ENCODE results near the gene MACROD2.
"Not testable (repeated sequence)": the region's sequence is repeated elsewhere in the genome, so short reads cannot be mapped to it uniquely, and the experiment has no call there.

Gene MACROD2

GRCh38 chr20:14981486-14981885 is 986.2 kb downstream of the MACROD2 start:
- not testable (repeated sequence) for H3K36me3 ChIP-seq (ENCODE audit: control insufficient read depth, insufficient read depth, low read length); H3K27me3 ChIP-seq (ENCODE audit: control insufficient read depth, insufficient read depth, low read length, poor library complexity, severe bottlenecking); H3K27ac ChIP-seq (ENCODE audit: insufficient read depth, low read depth, low read length, poor library complexity, severe bottlenecking); H3K4me3 ChIP-seq (ENCODE audit: insufficient read depth, low read depth, low read length); H3K9me3 ChIP-seq (ENCODE audit: control insufficient read depth, low read length); H3K4me1 ChIP-seq (ENCODE audit: control insufficient read depth, insufficient read depth, low read length)
- 95 to 97% methylated on average over 2 to 3 of the region's 3 CpGs for WGBS, 2 experiments

GRCh38 chr20:14982324-14982723 is 987.0 kb downstream of the MACROD2 start:
- H3K4me1 ChIP-seq (ENCODE audit: control insufficient read depth, insufficient read depth, low read length); H3K4me3 ChIP-seq (ENCODE audit: insufficient read depth, low read depth, low read length); H3K27ac ChIP-seq (ENCODE audit: insufficient read depth, low read depth, low read length, poor library complexity, severe bottlenecking); H3K36me3 ChIP-seq (ENCODE audit: control insufficient read depth, insufficient read depth, low read length); H3K9me3 ChIP-seq (ENCODE audit: control insufficient read depth, low read length); H3K27me3 ChIP-seq (ENCODE audit: control insufficient read depth, insufficient read depth, low read length, poor library complexity, severe bottlenecking): not testable (repeated sequence)
- 92 to 96% methylated on average over 1 of the region's 1 CpG for WGBS, 2 experiments

- no peaks in the 10 kb centered on the region for H3K9me3 ChIP-seq (ENCODE audit: control insufficient read depth, low read length)
- no peaks in the 10 kb centered on the region for H3K27me3 ChIP-seq (ENCODE audit: control insufficient read depth, insufficient read depth, low read length, poor library complexity, severe bottlenecking)
- no peak overlapping the region for H3K27ac ChIP-seq (ENCODE audit: insufficient read depth, low read depth, low read length, poor library complexity, severe bottlenecking)
- H3K4me3 ChIP-seq (ENCODE audit: insufficient read depth, low read depth, low read length): no peak overlapping the region
- no peaks in the 10 kb centered on the region for H3K36me3 ChIP-seq (ENCODE audit: control insufficient read depth, insufficient read depth, low read length)
- no peaks in the 10 kb centered on the region for H3K4me1 ChIP-seq (ENCODE audit: control insufficient read depth, insufficient read depth, low read length)
- WGBS, 2 experiments: 95 to 96% methylated on average over 3 of the region's 3 CpGs
Observed at GRCh38 chr20:14984305-14984704, 989.0 kb downstream of the MACROD2 start.

- Histone ChIP-seq H3K4me1 (ENCODE audit: control insufficient read depth, insufficient read depth, low read length) (no peaks in the 10 kb centered on the region), H3K9me3 (ENCODE audit: control insufficient read depth, low read length) (no peaks in the 10 kb centered on the region), H3K27me3 (ENCODE audit: control insufficient read depth, insufficient read depth, low read length, poor library complexity, severe bottlenecking) (no peaks in the 10 kb centered on the region), H3K36me3 (ENCODE audit: control insufficient read depth, insufficient read depth, low read length) (no peaks in the 10 kb centered on the region), H3K27ac (ENCODE audit: insufficient read depth, low read depth, low read length, poor library complexity, severe bottlenecking) (no peak overlapping the region), H3K4me3 (ENCODE audit: insufficient read depth, low read depth, low read length) (no peak overlapping the region)
- 90 to 93% methylated on average over 4 of the region's 4 CpGs for WGBS, 2 experiments
Observed at GRCh38 chr20:14984768-14985622, 989.7 kb downstream of the MACROD2 start.

GRCh38 chr20:14986026-14986655 is 990.8 kb downstream of the MACROD2 start:
- Histone ChIP-seq H3K36me3 (ENCODE audit: control insufficient read depth, insufficient read depth, low read length) (no peaks in the 10 kb centered on the region), H3K4me3 (ENCODE audit: insufficient read depth, low read depth, low read length) (no peak overlapping the region), H3K27ac (ENCODE audit: insufficient read depth, low read depth, low read length, poor library complexity, severe bottlenecking) (no peak overlapping the region), H3K4me1 (ENCODE audit: control insufficient read depth, insufficient read depth, low read length) (no peaks in the 10 kb centered on the region), H3K9me3 (ENCODE audit: control insufficient read depth, low read length) (no peaks in the 10 kb centered on the region), H3K27me3 (ENCODE audit: control insufficient read depth, insufficient read depth, low read length, poor library complexity, severe bottlenecking) (no peaks in the 10 kb centered on the region)
- 93% methylated on average over 4 of the region's 4 CpGs for WGBS, 2 experiments

- Histone ChIP-seq H3K36me3 (ENCODE audit: control insufficient read depth, insufficient read depth, low read length) (no peaks in the 10 kb centered on the region), H3K4me3 (ENCODE audit: insufficient read depth, low read depth, low read length) (no peak overlapping the region), H3K27ac (ENCODE audit: insufficient read depth, low read depth, low read length, poor library complexity, severe bottlenecking) (no peak overlapping the region), H3K4me1 (ENCODE audit: control insufficient read depth, insufficient read depth, low read length) (no peaks in the 10 kb centered on the region), H3K9me3 (ENCODE audit: control insufficient read depth, low read length) (no peaks in the 10 kb centered on the region), H3K27me3 (ENCODE audit: control insufficient read depth, insufficient read depth, low read length, poor library complexity, severe bottlenecking) (no peaks in the 10 kb centered on the region)
- whole genome bisulfite sequencing, 2 experiments: 94 to 98% methylated on average over 7 of the region's 7 CpGs
Observed at GRCh38 chr20:14986656-14987055, 991.3 kb downstream of the MACROD2 start.

GRCh38 chr20:14989535-14990290 is 994.4 kb downstream of the MACROD2 start:
- 91 to 94% methylated on average over 8 of the region's 8 CpGs for WGBS, 2 experiments
- no peak overlapping the region for H3K27ac ChIP-seq (ENCODE audit: insufficient read depth, low read depth, low read length, poor library complexity, severe bottlenecking)
- H3K27me3 ChIP-seq (ENCODE audit: control insufficient read depth, insufficient read depth, low read length, poor library complexity, severe bottlenecking): no peaks in the 10 kb centered on the region
- no peak overlapping the region for H3K4me3 ChIP-seq (ENCODE audit: insufficient read depth, low read depth, low read length)
- H3K9me3 ChIP-seq (ENCODE audit: control insufficient read depth, low read length): no peaks in the 10 kb centered on the region
- no peaks in the 10 kb centered on the region for H3K36me3 ChIP-seq (ENCODE audit: control insufficient read depth, insufficient read depth, low read length)
- H3K4me1 ChIP-seq (ENCODE audit: control insufficient read depth, insufficient read depth, low read length): no peaks in the 10 kb centered on the region

- Histone ChIP-seq H3K27me3 (ENCODE audit: control insufficient read depth, insufficient read depth, low read length, poor library complexity, severe bottlenecking) (no peaks in the 10 kb centered on the region), H3K9me3 (ENCODE audit: control insufficient read depth, low read length) (no peaks in the 10 kb centered on the region), H3K36me3 (ENCODE audit: control insufficient read depth, insufficient read depth, low read length) (no peaks in the 10 kb centered on the region), H3K4me1 (ENCODE audit: control insufficient read depth, insufficient read depth, low read length) (no peaks in the 10 kb centered on the region), H3K4me3 (ENCODE audit: insufficient read depth, low read depth, low read length) (no peak overlapping the region), H3K27ac (ENCODE audit: insufficient read depth, low read depth, low read length, poor library complexity, severe bottlenecking) (no peak overlapping the region)
- 84 to 93% methylated on average over 1 of the region's 1 CpG for WGBS, 2 experiments
Observed at GRCh38 chr20:14991023-14991422, 995.7 kb downstream of the MACROD2 start.

GRCh38 chr20:14992153-14992552 is 996.8 kb downstream of the MACROD2 start:
- Histone ChIP-seq H3K27me3 (ENCODE audit: control insufficient read depth, insufficient read depth, low read length, poor library complexity, severe bottlenecking) (no peaks in the 10 kb centered on the region), H3K36me3 (ENCODE audit: control insufficient read depth, insufficient read depth, low read length) (no peaks in the 10 kb centered on the region), H3K4me1 (ENCODE audit: control insufficient read depth, insufficient read depth, low read length) (no peaks in the 10 kb centered on the region), H3K4me3 (ENCODE audit: insufficient read depth, low read depth, low read length) (no peak overlapping the region), H3K9me3 (ENCODE audit: control insufficient read depth, low read length) (no peaks in the 10 kb centered on the region), H3K27ac (ENCODE audit: insufficient read depth, low read depth, low read length, poor library complexity, severe bottlenecking) (no peak overlapping the region)

- WGBS, 2 experiments: 91 to 93% methylated on average over 2 of the region's 2 CpGs
- H3K4me3 ChIP-seq (ENCODE audit: insufficient read depth, low read depth, low read length): no peak overlapping the region
- H3K27me3 ChIP-seq (ENCODE audit: control insufficient read depth, insufficient read depth, low read length, poor library complexity, severe bottlenecking): no peaks in the 10 kb centered on the region
- H3K4me1 ChIP-seq (ENCODE audit: control insufficient read depth, insufficient read depth, low read length): no peaks in the 10 kb centered on the region
- no peaks in the 10 kb centered on the region for H3K9me3 ChIP-seq (ENCODE audit: control insufficient read depth, low read length)
- no peak overlapping the region for H3K27ac ChIP-seq (ENCODE audit: insufficient read depth, low read depth, low read length, poor library complexity, severe bottlenecking)
- no peaks in the 10 kb centered on the region for H3K36me3 ChIP-seq (ENCODE audit: control insufficient read depth, insufficient read depth, low read length)
Observed at GRCh38 chr20:14992961-14993360, 997.6 kb downstream of the MACROD2 start.
